Astrocyte (in vitro differentiated cells and primary cell): ENCODE data around the gene SLAMF8. TPM values are rescaled to one million over a fixed set of nuclear protein-coding genes. Genes with fewer than 3 reads are reported as not detected.

ENCODE experiments used
- DNase-seq: peaks from one replicate; pipeline ENCODE4 v3.0.0-alpha.2; 2010; ENCODE audit warnings: low read depth
- FAIRE-seq: peaks from 2 replicates; lab custom pipeline; 2011; peaks lifted over from hg19 to GRCh38; lab: Jason Lieb, UNC
- H2AFZ ChIP-seq: 2 replicates; pipeline ENCODE4 v1.6.0; 2012; ENCODE audit warnings: low read depth, low read length, inconsistent platforms
- H3K27ac ChIP-seq: 2 replicates; pipeline ENCODE4 v1.5.1; 2011; ENCODE audit warnings: low read depth, low read length, inconsistent platforms
- H3K27me3 ChIP-seq: 2 replicates; pipeline ENCODE4 v1.6.0; 2011; ENCODE audit warnings: low read length, inconsistent platforms; ENCODE audit not compliant: insufficient read depth
- H3K36me3 ChIP-seq: 2 replicates; pipeline ENCODE4 v1.5.1; 2011; ENCODE audit warnings: low read length, inconsistent platforms; ENCODE audit not compliant: insufficient read depth
- H3K4me1 ChIP-seq: 2 replicates; pipeline ENCODE4 v1.5.1; 2011; ENCODE audit warnings: low read length, inconsistent platforms; ENCODE audit not compliant: insufficient read depth
- H3K4me2 ChIP-seq: 2 replicates; pipeline ENCODE4 v1.6.0; 2012; ENCODE audit warnings: low read length, inconsistent platforms
- H3K4me3 ChIP-seq: 2 replicates; pipeline ENCODE4 v1.5.1; 2011; ENCODE audit warnings: low read depth, mild to moderate bottlenecking, low read length, inconsistent platforms; ENCODE audit not compliant: insufficient read depth
- H3K79me2 ChIP-seq: 2 replicates; pipeline ENCODE4 v1.6.0; 2012; ENCODE audit warnings: mild to moderate bottlenecking, low read length, inconsistent platforms; ENCODE audit not compliant: insufficient read depth
- H3K9ac ChIP-seq: 2 replicates; pipeline ENCODE4 v1.6.0; 2012; ENCODE audit warnings: mild to moderate bottlenecking, low read length, inconsistent platforms
- H3K9me3 ChIP-seq: 2 replicates; pipeline ENCODE4 v1.5.1; 2012; ENCODE audit warnings: low read depth, mild to moderate bottlenecking, low read length, inconsistent platforms; ENCODE audit not compliant: insufficient read depth
- H4K20me1 ChIP-seq: 2 replicates; pipeline ENCODE4 v1.6.0; 2012; ENCODE audit warnings: low read length, inconsistent platforms; ENCODE audit not compliant: insufficient read depth
- H3K27ac Mint-ChIP-seq: one replicate; pipeline ENCODE4 v1.8.0; 2021; ENCODE audit warnings: mild to moderate bottlenecking, mixed read lengths; ENCODE audit not compliant: unreplicated experiment
- H3K27me3 Mint-ChIP-seq: one replicate; pipeline ENCODE4 v1.8.0; 2021; ENCODE audit warnings: low read depth, mixed read lengths; ENCODE audit not compliant: unreplicated experiment
- H3K36me3 Mint-ChIP-seq: one replicate; pipeline ENCODE4 v1.8.0; 2021; ENCODE audit warnings: low read depth, mixed read lengths; ENCODE audit not compliant: unreplicated experiment
- H3K4me1 Mint-ChIP-seq: one replicate; pipeline ENCODE4 v1.8.0; 2021; ENCODE audit warnings: low read depth, mixed read lengths; ENCODE audit not compliant: unreplicated experiment
- H3K4me3 Mint-ChIP-seq: one replicate; pipeline ENCODE4 v1.8.0; 2021; ENCODE audit warnings: mild to moderate bottlenecking, moderate library complexity, mixed read lengths; ENCODE audit not compliant: unreplicated experiment
- H3K9me3 Mint-ChIP-seq: one replicate; pipeline ENCODE4 v1.8.0; 2021; ENCODE audit warnings: mild to moderate bottlenecking, mixed read lengths; ENCODE audit not compliant: unreplicated experiment
- CTCF ChIP-seq: IDR thresholded peaks from 2 replicates; pipeline ENCODE4 v1.5.1; 2011; ENCODE audit warnings: low read depth, mild to moderate bottlenecking, inconsistent platforms, low read length, moderate library complexity; ENCODE audit not compliant: insufficient read depth
- EZH2 ChIP-seq: IDR thresholded peaks from 2 replicates; pipeline ENCODE4 v1.6.1; 2012; ENCODE audit warnings: mild to moderate bottlenecking, low read length, inconsistent platforms; ENCODE audit not compliant: insufficient read depth
- total RNA-seq: library from RNA; stranded (reverse); gene quantifications from 2 replicates; pipeline ENCODE4 v1.2.1, GENCODE V29; 2021

Gene SLAMF8
- total RNA-seq, 1 donor from 2014 or later, result 1.7 TPM

GRCh38 chr1:159864262-159864661 is 37.6 kb downstream of the SLAMF8 start:
- H3K4me3 Mint-ChIP-seq, result no peak overlapping the region
- peaks cover 4% of the 10 kb centered on the region for H3K36me3 Mint-ChIP-seq
- H3K4me1 Mint-ChIP-seq, result peaks cover 42% of the 10 kb centered on the region
- no peak for TF ChIP-seq CTCF
- no peak for TF ChIP-seq EZH2
- DNase-seq, result no peak
- H3K9me3 Mint-ChIP-seq, result peaks cover 2% of the 10 kb centered on the region
- no peak overlapping the region for H2AFZ ChIP-seq
- H3K27ac ChIP-seq, result no peak overlapping the region
- no peaks in the 10 kb centered on the region for H3K79me2 ChIP-seq
- H3K4me1 ChIP-seq, result peaks cover 8% of the 10 kb centered on the region
- H3K27me3 Mint-ChIP-seq, result peaks cover 30% of the 10 kb centered on the region
- no peaks in the 10 kb centered on the region for H3K9me3 ChIP-seq
- no peaks in the 10 kb centered on the region for H3K27me3 ChIP-seq
- no peak overlapping the region for H3K9ac ChIP-seq
- no peak overlapping the region for H3K4me3 ChIP-seq
- H3K27ac Mint-ChIP-seq, result no peak overlapping the region
- no peak for FAIRE-seq
- no peaks in the 10 kb centered on the region for H4K20me1 ChIP-seq
- no peaks in the 10 kb centered on the region for H3K36me3 ChIP-seq
- H3K4me2 ChIP-seq, result no peak overlapping the region

GRCh38 chr1:159866066-159866465 is 39.4 kb downstream of the SLAMF8 start:
- no peak overlapping the region for H3K4me2 ChIP-seq
- H3K36me3 Mint-ChIP-seq, result peaks cover 4% of the 10 kb centered on the region
- no peak overlapping the region for H3K4me3 ChIP-seq
- H3K27me3 ChIP-seq, result no peaks in the 10 kb centered on the region
- FAIRE-seq (no peak), DNase-seq (no peak)
- no peaks in the 10 kb centered on the region for H3K36me3 ChIP-seq
- no peak overlapping the region for H3K4me3 Mint-ChIP-seq
- no peak overlapping the region for H3K27ac ChIP-seq
- no peak for TF ChIP-seq CTCF
- no peak for TF ChIP-seq EZH2
- no peaks in the 10 kb centered on the region for H3K9me3 ChIP-seq
- no peak overlapping the region for H3K27ac Mint-ChIP-seq
- peaks cover 14% of the 10 kb centered on the region for H3K4me1 ChIP-seq
- H4K20me1 ChIP-seq, result no peaks in the 10 kb centered on the region
- no peak overlapping the region for H2AFZ ChIP-seq
- no peak overlapping the region for H3K9ac ChIP-seq
- H3K79me2 ChIP-seq, result no peaks in the 10 kb centered on the region
- peaks cover 24% of the 10 kb centered on the region for H3K27me3 Mint-ChIP-seq
- H3K9me3 Mint-ChIP-seq, result peaks cover 2% of the 10 kb centered on the region
- peaks cover 42% of the 10 kb centered on the region for H3K4me1 Mint-ChIP-seq

GRCh38 chr1:159866905-159867663 is 40.4 kb downstream of the SLAMF8 start:
- Histone ChIP-seq H3K9me3 (no peaks in the 10 kb centered on the region), H3K4me2 (no peak overlapping the region), H2AFZ (no peak overlapping the region), H4K20me1 (no peaks in the 10 kb centered on the region), H3K36me3 (no peaks in the 10 kb centered on the region), H3K4me1 (peaks cover 14% of the 10 kb centered on the region), H3K4me3 (no peak overlapping the region), H3K79me2 (no peaks in the 10 kb centered on the region), H3K9ac (no peak overlapping the region), H3K27ac (no peak overlapping the region), H3K27me3 (no peaks in the 10 kb centered on the region)
- no peak overlapping the region for H3K27ac Mint-ChIP-seq
- peaks cover 17% of the 10 kb centered on the region for H3K27me3 Mint-ChIP-seq
- peaks cover 8% of the 10 kb centered on the region for H3K36me3 Mint-ChIP-seq
- H3K4me1 Mint-ChIP-seq, result peaks cover 42% of the 10 kb centered on the region
- no peak overlapping the region for H3K4me3 Mint-ChIP-seq
- H3K9me3 Mint-ChIP-seq, result peaks cover 2% of the 10 kb centered on the region
- FAIRE-seq (no peak), DNase-seq (no peak)
- TF ChIP-seq EZH2, result no peak
- no peak for TF ChIP-seq CTCF
